Testis (tissue), 2 donors: Measurements from ENCODE around the gene PPP1R12A.

Experiments used
- POLR2A ChIP-seq: fragments of 450-650 bp; IDR thresholded peaks from one replicate; pipeline ENCODE4 v1.6.1; 2017; ENCODE audit warnings: antibody characterized with exemption, mild to moderate bottlenecking, moderate library complexity
- TF ChIP-seq, protein P1 (sequence below), 3 experiments: fragments of 450-650 bp in 2 of 3; fragments of 200-600 bp in 1 of 3; sonication (generic) in 1 of 3; IDR thresholded peaks; one replicate each; pipeline ENCODE4 v1.5.1; 2016 to 2019; ENCODE audit warnings: antibody characterized with exemption in 3 of 3, mild to moderate bottlenecking in 2 of 3, moderate library complexity in 1 of 3

DNA sequence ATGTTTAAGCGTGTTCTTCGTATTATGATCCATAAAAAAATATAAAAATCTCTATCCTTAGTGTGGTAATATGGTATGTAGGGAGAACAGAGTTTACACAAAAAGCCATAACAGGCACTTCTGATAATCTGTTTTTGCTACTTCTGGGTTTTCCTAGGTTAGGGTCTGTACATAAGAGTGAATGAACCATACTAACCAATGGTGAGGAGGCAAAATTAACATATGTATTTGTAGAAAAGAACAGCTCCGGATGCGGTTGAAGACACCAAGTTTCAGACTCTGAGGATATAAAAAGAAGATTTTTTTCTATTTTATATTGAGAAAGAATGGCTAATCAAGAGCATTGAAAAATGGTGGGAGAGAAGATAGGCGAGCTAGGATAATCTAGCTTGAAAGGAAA is 40.2 kb upstream of the PPP1R12A start:
- TF ChIP-seq, protein P1, sequence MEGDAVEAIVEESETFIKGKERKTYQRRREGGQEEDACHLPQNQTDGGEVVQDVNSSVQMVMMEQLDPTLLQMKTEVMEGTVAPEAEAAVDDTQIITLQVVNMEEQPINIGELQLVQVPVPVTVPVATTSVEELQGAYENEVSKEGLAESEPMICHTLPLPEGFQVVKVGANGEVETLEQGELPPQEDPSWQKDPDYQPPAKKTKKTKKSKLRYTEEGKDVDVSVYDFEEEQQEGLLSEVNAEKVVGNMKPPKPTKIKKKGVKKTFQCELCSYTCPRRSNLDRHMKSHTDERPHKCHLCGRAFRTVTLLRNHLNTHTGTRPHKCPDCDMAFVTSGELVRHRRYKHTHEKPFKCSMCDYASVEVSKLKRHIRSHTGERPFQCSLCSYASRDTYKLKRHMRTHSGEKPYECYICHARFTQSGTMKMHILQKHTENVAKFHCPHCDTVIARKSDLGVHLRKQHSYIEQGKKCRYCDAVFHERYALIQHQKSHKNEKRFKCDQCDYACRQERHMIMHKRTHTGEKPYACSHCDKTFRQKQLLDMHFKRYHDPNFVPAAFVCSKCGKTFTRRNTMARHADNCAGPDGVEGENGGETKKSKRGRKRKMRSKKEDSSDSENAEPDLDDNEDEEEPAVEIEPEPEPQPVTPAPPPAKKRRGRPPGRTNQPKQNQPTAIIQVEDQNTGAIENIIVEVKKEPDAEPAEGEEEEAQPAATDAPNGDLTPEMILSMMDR (IDR thresholded peaks at IDR 0.05) = no peak
- TF ChIP-seq POLR2A = no peak
